Measurements from ENCODE around the gene AUTS2.

The AUTS2 gene

GRCh38 chr7:69596056-69596455 lies 2.2 kb upstream of the AUTS2 start:
- TF ChIP-seq GATA3 (IDR thresholded peaks at IDR 0.05; ENCODE audit: low read depth, low read length): no peak

- no peak for TF ChIP-seq GATA2 (IDR thresholded peaks at IDR 0.05; ENCODE audit: low read depth, low read length)
- 0 out of 2 replicates have a peak, but pooled peaks have one; percentile 14 for TF ChIP-seq GATA3 (IDR thresholded peaks at IDR 0.05; ENCODE audit: low read depth, low read length)
These were observed 1.5 kb upstream of the AUTS2 start for GRCh38 chr7:69596723-69597277.

- TF ChIP-seq GATA2 (IDR thresholded peaks at IDR 0.05; ENCODE audit: low read depth, low read length) (no peak), GATA3 (IDR thresholded peaks at IDR 0.05; ENCODE audit: low read depth, low read length) (no peak)
These were observed 798 bp upstream of the AUTS2 start for GRCh38 chr7:69597278-69598076.

GRCh38 chr7:69598487-69599285 lies 411 bp downstream of the AUTS2 start:
- TF ChIP-seq GATA2 (IDR thresholded peaks at IDR 0.05; ENCODE audit: low read depth, low read length) (no peak), GATA3 (IDR thresholded peaks at IDR 0.05; ENCODE audit: low read depth, low read length) (no peak)

- TF ChIP-seq GATA2 (IDR thresholded peaks at IDR 0.05; ENCODE audit: low read depth, low read length): no peak
- no peak for TF ChIP-seq GATA3 (IDR thresholded peaks at IDR 0.05; ENCODE audit: low read depth, low read length)
These were observed 1.1 kb downstream of the AUTS2 start for GRCh38 chr7:69599286-69599954.

- no peak for TF ChIP-seq GATA3 (IDR thresholded peaks at IDR 0.05; ENCODE audit: low read depth, low read length)
- no peak for TF ChIP-seq GATA2 (IDR thresholded peaks at IDR 0.05; ENCODE audit: low read depth, low read length)
These were observed 1.9 kb downstream of the AUTS2 start for GRCh38 chr7:69599955-69600709.

- TF ChIP-seq GATA3 (IDR thresholded peaks at IDR 0.05; ENCODE audit: low read depth, low read length): no peak
- no peak for TF ChIP-seq GATA2 (IDR thresholded peaks at IDR 0.05; ENCODE audit: low read depth, low read length)
These were observed 2.6 kb downstream of the AUTS2 start for GRCh38 chr7:69600710-69601519.

- TF ChIP-seq GATA3 (IDR thresholded peaks at IDR 0.05; ENCODE audit: low read depth, low read length) (no peak), GATA2 (IDR thresholded peaks at IDR 0.05; ENCODE audit: low read depth, low read length) (no peak)
These were observed 4.2 kb downstream of the AUTS2 start for GRCh38 chr7:69602522-69602921.

- TF ChIP-seq GATA3 (IDR thresholded peaks at IDR 0.05; ENCODE audit: low read depth, low read length): no peak
- TF ChIP-seq GATA2 (IDR thresholded peaks at IDR 0.05; ENCODE audit: low read depth, low read length): no peak
These were observed 5.1 kb downstream of the AUTS2 start for GRCh38 chr7:69603351-69603750.

GRCh38 chr7:69603937-69604494 lies 5.7 kb downstream of the AUTS2 start:
- TF ChIP-seq GATA3 (IDR thresholded peaks at IDR 0.05; ENCODE audit: low read depth, low read length): no peak
- no peak for TF ChIP-seq GATA2 (IDR thresholded peaks at IDR 0.05; ENCODE audit: low read depth, low read length)

GRCh38 chr7:69605070-69605469 lies 6.8 kb downstream of the AUTS2 start:
- TF ChIP-seq GATA3 (IDR thresholded peaks at IDR 0.05; ENCODE audit: low read depth, low read length) (no peak), GATA2 (IDR thresholded peaks at IDR 0.05; ENCODE audit: low read depth, low read length) (no peak)

- TF ChIP-seq GATA3 (IDR thresholded peaks at IDR 0.05; ENCODE audit: low read depth, low read length) (no peak), GATA2 (IDR thresholded peaks at IDR 0.05; ENCODE audit: low read depth, low read length) (no peak)
These were observed 7.3 kb downstream of the AUTS2 start for GRCh38 chr7:69605546-69605945.
